ENCODE results near the gene ZNF718. TPM values are rescaled to one million over a fixed set of nuclear protein-coding genes. Genes with fewer than 3 reads are reported as not detected.
"Not testable (repeated sequence)": the region's sequence is repeated elsewhere in the genome, so short reads cannot be mapped to it uniquely, and the experiment has no call there.

Gene ZNF718
- total RNA-seq, 2 donors from 2014 or later: 4.3 to 5.1 TPM

DNA sequence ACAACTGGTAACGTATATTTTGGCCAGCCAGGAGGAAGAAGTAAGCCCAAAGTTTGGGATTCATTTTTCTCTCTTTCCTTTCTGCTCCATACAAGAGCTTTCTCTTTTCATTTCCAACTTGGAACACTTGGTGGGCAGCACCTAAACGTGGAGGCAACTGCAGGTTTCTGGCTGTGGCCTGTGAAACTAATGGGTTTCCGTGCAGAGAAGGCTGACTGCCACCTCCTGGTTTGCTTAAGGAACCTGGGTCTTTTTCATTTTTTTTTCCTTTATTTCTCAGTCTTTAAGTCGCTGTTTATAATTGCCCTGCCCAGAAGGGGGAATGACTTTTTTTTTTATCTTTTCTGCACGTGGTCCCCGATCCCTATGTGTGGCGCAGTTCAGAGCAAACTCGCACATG is 15.4 kb downstream of the ZNF718 start:
- DNase-seq: no peak
- intact Hi-C loops (cut with DNase I, micrococcal nuclease): no loop called here
- no peak for ATAC-seq

DNA sequence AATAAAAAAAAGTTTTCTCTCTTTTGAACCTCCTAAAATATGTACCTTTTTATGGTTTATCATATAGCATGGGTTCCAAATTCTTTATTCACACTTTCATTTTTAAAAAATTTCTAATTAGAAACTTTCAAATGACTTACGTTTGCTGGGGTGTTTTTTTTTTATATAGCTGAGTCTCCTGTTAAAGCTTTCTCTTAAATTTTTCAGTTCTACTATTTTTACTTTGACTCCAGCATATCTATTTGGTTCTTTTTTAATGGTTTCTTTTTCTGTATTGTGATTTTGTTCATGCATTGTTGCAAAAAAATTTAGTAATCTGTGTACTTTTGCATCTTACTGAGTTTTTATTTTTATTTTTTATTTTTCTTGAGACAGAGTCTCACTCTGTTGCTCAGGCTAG is 22.3 kb downstream of the ZNF718 start:
- intact Hi-C loops (cut with DNase I, micrococcal nuclease): no loop called here
- ATAC-seq: no peak
- DNase-seq: no peak

DNA sequence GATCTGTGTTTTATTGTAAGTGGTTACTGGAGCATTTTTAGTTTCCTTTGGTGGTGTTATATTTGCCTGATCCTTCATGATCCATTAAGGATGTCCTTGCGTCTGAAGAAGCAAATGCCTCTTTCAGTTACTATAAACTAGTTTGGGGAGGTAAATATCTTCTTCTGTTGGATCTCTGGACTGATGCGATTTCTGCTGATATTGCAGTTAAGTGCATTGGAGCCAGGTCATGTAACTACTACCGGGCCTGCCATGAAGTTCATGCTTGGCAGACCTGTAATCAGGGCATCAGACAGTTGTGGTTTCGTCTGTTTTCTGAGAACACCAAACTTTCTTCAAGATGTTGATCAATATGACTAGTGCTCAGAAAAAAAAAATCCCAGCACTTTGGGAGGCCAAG is 22.9 kb downstream of the ZNF718 start:
- ATAC-seq (no peak), DNase-seq (no peak)
- intact Hi-C loops (cut with DNase I, micrococcal nuclease): no loop called here

DNA sequence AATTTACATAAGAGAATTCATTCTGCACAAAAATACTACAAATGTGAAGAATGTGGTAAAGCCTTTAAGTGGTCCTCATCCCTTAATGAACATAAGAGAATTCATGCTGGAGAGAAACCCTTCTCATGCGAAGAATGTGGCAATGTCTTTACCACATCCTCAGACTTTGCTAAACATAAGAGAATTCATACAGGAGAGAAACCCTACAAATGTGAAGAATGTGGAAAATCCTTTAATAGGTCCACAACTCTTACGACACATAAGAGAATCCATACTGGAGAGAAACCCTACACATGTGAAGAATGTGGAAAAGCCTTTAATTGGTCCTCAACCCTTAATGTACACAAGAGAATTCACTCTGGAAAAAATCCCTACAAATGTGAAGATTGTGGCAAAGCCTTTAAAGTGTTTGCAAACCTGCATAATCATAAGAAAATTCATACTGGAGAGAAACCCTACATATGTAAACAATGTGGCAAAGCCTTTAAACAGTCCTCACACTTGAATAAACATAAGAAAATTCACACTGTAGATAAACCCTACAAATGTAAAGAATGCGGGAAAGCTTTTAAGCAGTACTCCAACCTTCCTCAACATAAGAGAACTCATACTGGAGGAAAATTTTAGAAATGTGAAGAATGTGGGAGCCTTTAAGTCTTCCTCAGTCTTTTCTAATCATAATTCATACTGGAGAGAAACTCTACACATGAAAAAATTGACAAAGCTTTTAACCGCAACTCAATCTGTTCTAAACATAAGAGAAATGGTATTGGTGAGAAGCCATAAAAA is 37.4 kb downstream of the ZNF718 start:
- ATAC-seq (no peak), DNase-seq (no peak)
- intact Hi-C loops (cut with DNase I, micrococcal nuclease): no loop called here

DNA sequence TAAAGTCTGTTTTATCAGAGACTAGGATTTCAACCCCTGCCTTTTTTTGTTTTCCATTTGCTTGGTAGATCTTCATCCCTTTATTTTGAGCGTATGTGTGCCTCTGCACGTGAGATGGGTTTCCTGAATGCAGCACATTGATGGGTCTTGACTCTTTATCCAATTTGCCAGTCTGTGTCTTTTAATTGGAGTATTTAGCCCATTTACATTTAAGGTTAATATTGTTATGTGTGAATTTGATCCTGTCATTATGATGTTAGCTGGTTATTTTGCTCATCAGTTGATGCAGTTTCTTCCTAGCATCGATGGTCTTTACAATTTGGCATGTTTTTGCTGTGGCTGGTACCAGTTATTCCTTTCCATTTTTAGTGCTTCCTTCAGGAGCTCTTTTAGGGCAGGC is 45.3 kb downstream of the ZNF718 start:
- DNase-seq; intact Hi-C loops (cut with DNase I, micrococcal nuclease): not testable (repeated sequence)

DNA sequence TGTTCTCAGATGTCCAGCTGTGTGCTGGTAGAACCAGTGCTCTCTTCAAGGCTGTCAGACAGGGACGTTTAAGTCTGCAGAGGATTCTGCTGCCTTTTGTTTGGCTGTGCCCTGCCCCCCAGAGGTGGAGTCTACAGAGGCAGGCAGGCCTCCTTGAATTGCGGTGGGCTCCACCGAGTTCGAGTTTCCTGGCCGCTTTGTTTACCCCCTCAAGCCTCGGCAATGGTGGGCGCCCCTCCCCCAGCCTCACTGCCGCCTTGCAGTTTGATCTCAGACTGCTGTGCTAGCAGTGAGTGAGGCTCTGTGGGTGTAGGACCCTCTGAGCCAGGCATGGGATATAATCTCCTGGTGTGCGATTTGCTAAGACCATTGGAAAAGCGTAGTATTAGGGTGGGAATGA is 47.0 kb downstream of the ZNF718 start:
- intact Hi-C loops (cut with DNase I, micrococcal nuclease): not testable (repeated sequence)

More for the DNA sequence above, 45.3 kb downstream of the ZNF718 start:
- not testable (repeated sequence) for ATAC-seq

DNA sequence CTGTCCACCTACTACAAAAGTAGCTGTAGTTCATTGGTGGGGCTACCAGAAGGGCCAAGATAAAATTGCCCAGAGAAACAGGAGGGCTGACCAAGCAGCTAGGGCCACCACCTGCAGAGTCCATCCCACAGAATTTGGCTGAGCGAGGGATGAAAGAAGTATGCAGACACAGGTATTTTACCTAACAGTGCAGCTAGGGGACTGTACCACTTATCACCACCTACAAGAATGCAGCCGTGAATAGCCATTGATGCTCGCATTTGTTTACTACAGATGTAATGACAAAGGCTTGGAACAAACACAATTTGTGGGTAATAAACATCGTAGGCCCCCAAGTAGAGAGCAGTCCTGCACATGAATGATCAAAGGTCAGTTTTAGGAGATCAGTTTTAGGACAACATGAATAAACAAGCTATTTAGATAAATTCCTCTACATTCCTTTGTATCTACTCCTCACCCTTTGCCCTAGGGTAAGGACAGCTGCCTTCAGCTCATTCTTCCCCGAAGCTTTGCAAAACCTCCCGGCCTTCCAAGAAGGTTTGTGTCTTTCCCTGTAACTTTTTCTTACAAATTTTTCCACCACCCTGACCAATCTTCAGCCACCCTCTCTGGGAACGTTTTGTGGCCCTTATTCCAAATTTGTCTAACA is 49.5 kb downstream of the ZNF718 start:
- intact Hi-C loops (cut with DNase I, micrococcal nuclease): no loop called here
- ATAC-seq (no peak), DNase-seq (no peak)

More for the DNA sequence above, 47.0 kb downstream of the ZNF718 start:
- ATAC-seq, DNase-seq: not testable (repeated sequence)

DNA sequence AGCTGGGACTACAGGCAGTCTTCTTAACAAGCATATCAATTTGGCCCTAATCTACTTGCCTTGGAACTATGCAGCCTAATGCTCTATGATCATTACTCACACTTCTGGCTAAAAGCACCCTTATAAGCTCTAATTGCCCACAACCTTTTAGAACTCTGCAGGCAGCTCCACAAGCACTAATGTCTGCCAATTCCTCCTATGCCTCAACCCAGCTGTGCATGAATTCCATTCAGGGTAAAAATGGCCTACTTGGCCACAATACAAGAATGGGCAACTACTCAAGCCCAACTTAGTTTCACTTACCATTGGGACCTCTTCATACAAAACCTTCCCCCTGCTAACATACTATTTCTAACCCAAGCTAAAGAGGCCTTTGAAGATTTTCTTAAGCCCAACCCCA is 51.7 kb downstream of the ZNF718 start:
- ATAC-seq (no peak), DNase-seq (no peak)
- intact Hi-C loops (cut with DNase I, micrococcal nuclease): no loop called here

DNA sequence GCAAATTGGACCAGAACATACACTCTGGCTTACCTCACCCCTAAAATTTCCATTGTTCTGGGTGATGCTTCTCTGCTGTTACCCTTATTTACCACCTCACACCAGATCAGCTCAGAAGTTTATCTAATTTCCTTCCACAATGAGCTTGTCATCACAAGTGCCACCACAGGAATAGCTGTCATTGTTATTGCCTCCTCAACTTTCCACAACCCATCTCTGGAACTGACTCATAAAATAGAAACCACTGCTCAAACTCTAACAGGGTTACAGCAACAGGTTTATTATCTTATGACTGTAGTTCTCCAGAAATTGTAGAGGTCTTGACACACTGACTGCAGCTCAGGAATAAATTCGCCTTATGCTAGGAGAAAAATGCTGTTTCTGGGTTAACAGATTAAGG is 52.7 kb downstream of the ZNF718 start:
- DNase-seq (no peak), ATAC-seq (no peak)
- intact Hi-C loops (cut with DNase I, micrococcal nuclease): no loop called here

DNA sequence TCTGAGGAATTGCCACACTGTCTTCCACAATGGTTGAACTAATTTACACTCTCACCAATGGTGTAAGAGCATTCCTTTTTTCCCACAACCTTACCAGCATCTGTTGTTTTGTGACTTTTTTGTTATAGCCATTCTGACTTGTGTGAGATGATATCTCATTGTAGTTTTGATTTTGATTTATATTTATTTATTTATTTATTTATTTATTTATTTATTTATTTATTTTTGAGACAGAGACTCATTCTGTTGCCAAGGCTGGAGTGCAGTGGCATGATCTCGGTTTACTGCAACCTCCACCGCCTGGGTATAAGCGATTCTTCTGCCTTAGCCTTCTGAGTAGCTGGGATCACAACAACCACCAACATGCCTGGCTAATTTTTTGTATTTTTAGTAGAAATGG is 57.9 kb downstream of the ZNF718 start:
- intact Hi-C loops (cut with DNase I, micrococcal nuclease); ATAC-seq; DNase-seq: not testable (repeated sequence)

DNA sequence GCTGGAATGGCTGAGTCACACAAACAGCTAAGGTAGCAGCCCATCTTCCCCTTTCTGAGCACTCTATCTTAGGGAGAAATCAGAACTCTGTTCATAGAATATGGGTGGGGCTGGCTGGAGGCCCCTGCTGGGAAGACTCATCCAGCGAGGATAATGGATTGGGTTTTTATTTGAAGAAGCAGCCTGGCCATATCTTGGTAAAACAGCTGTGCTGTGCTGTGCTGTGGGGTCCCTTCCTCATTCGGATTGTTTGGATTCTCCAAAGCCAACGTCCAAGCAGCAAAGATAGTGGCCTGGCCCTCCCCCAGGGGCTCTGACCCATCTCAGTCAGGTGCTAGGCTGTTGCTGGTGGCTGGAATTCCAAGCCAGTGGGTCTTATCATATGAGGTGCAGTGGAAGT is 63.8 kb downstream of the ZNF718 start:
- DNase-seq (no peak), ATAC-seq (no peak)

DNA sequence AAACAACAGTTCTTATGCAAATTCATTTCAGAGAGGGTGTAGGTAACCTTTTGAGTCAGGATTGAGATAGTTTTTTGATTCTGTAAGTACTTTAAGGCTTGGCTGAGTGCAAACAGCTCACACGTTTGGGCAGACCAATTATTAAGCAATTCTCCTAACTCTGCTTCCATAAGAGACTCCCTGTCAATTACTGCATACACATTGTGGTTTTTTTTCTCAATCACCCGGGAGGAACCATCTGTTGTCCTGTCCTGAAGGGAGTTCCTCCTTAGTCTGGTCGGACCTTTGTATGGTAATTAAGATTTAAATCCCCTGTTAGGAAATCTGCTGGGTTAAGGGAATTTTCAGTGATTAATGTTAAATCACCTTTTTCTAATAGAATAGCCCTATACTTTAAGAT is 70.9 kb downstream of the ZNF718 start:
- ATAC-seq; DNase-seq; intact Hi-C loops (cut with DNase I, micrococcal nuclease): not testable (repeated sequence)

More for the DNA sequence above, 63.8 kb downstream of the ZNF718 start:
- intact Hi-C loops (cut with DNase I, micrococcal nuclease): no loop called here

DNA sequence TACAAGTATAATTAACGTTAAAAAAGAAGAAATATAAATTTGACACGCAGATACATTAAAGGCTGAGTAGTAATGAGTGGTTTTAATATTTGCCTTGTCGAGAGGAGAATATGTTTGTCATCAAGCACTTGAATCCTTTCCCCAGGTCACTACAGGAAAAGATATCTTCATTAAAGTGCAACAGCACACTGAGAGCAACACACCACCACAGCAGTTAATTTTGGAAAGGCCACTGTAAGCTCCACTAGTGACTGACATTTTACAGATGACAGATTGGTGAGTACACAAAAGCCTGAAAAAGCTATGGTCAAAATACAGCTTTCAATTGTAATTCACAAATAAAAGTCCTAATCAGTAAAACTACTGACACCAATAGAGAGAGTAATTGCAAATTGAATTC is 76.6 kb downstream of the ZNF718 start:
- intact Hi-C loops (cut with DNase I, micrococcal nuclease): no loop called here
- no peak for DNase-seq
- no peak for ATAC-seq

DNA sequence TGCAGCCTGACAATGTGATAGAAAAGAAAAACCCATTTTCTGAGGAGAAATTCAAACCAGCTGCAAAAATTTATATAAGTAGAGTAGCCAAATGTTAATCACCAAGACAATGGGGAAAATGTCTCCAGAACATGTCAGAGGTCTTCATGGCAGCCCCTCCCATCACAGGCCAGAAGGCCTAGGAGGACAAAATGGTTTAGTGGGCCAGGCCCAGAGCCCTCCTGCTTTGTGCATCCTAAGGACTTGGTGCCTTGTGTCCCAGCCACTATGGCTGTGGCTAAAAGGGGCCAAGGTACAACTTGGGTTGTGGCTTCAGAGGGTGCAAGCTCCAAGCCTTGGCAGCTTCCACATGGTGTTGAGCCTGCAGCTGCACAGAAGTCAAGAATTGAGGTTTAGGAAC is 78.5 kb downstream of the ZNF718 start:
- ATAC-seq; intact Hi-C loops (cut with DNase I, micrococcal nuclease): not testable (repeated sequence)

DNA sequence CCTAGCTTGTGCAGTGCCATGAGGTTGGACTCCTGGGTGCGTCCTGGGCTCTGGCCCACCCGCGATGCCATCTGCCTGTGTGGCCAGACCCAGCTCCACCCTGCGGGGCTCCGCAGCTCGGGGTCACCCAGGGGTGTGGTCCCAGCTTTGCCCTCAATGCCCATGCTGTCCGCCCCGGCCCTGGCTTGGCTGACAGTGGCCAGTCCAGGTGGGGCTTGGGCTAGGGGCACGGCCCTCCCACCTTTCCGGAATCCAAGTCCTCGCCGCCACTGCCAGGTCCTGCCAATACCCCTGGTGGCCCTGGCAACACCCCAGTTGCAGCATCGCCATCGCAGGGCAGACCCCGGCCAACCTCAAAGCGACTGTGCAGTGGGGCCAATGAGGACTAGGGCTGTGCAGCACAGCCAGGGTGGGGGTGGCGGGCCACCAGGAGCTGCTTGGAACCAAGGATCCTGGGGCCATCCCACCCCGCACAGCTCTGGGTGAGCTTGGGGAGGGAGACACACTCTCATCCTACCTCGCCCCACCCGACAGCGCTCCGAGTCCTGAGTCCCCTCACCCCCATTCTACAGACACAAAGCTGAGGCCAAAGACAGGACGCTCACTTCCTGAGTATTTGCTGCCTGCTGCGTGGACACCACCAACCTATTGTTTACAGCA is 80.9 kb downstream of the ZNF718 start:
- intact Hi-C loops (cut with DNase I, micrococcal nuclease): no loop called here
- DNase-seq (no peak), ATAC-seq (no peak)

More for the DNA sequence above, 78.5 kb downstream of the ZNF718 start:
- DNase-seq: not testable (repeated sequence)

DNA sequence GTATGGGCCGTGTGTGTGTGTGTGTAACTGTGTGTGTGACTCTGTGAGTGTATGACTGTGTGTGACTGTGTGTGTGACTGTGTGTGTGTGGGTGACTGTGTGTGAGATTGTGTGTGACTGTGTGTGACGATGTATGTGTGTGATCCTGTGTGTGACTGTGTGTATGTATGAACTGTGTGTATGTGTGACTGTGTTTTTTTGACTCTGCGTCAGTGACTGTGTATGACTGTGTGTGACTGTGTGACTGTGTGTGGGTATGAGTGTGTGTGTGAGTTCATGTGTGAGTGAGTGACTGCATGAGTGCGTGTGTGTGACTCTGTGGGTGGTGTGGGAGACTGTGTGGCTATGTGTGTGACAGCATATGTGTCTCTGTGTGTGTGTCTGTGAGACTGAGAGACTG is 81.8 kb downstream of the ZNF718 start:
- ATAC-seq (no peak), DNase-seq (no peak)
- intact Hi-C loops (cut with DNase I, micrococcal nuclease): no loop called here

DNA sequence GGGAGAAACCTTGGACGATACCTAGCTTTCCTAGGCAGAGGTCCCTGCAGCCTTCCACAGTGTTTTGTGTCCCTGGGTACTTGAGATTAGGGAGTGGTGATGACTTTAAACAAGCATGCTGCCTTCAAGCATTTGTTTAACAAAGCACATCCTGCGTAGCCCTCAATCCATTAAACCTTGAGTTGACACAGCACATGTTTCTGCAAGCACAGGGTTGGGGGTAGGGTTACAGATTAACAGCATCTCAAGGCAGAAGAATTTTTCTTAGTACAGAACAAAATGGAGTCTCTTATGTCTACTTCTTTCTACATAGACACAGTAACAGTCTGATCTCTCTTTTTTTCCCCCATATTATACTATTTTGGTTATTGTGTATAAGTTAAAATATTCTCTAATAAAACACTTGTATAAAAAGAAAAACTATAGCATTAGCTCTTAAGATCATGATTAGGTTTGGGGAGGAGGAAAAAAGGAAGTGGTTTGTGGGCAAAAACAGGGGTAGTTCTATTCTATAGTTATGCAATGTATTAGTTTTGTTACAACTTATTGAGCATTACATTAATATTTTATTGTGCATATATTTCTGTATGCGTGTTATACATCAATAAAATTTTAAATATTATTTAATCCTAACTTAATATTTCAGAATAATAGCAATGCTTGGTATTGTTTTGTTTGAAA is 84.3 kb downstream of the ZNF718 start:
- intact Hi-C loops (cut with DNase I, micrococcal nuclease); DNase-seq; ATAC-seq: not testable (repeated sequence)

DNA sequence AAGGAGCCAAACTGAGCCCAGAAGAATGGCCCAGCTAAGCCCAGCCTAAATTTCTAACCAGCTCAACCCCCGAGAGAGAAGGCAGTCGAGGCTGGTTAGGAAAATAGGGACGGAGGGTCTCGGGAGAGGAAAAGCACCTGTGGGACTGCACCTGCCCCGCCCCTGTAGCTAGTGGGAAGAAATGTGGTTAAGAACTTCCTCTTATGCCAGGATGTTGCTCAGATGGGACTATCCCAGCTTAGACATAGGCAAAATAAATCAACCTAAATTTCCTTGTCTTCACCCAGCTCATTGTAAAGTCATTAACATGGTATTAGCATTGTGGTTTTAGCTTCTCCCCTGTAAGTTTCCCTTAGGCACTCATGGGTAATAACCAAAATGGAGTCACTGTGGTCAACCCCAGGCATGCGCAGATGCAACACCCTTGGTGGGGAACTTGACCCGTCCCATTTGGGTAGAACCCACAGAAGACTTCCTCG is 86.8 kb downstream of the ZNF718 start:
- intact Hi-C loops (cut with DNase I, micrococcal nuclease): no loop called here
- DNase-seq (no peak), ATAC-seq (no peak)

Data from left colon (tissue), 2 donors.